ENCODE measurements around the gene CDT1.

GRCh38 chr16:88841521-88842307 lies 38.1 kb downstream of the CDT1 start:
- TF ChIP-seq GATA2 (IDR thresholded peaks at IDR 0.05; ENCODE audit: low read depth, low read length) (no peak), GATA3 (IDR thresholded peaks at IDR 0.05; ENCODE audit: low read depth, low read length) (no peak)

Data from SH-SY5Y (cell line).